ENCODE results near the gene BMP6.

BMP6 gene

GRCh38 chr6:7781240-7781639, 55.3 kb downstream of the BMP6 start:
- no peaks in the 10 kb centered on the region for H3K4me1 ChIP-seq (ENCODE audit: insufficient read depth, low read length)
- no peaks in the 10 kb centered on the region for H3K9me3 ChIP-seq (ENCODE audit: insufficient read depth, low read depth, low read length)
- no peak overlapping the region for H3K27ac ChIP-seq (ENCODE audit: low read length)
- H3K27me3 ChIP-seq (ENCODE audit: insufficient read depth, low read length): no peaks in the 10 kb centered on the region
- H3K36me3 ChIP-seq (ENCODE audit: insufficient read depth, low read depth, low read length): no peaks in the 10 kb centered on the region
- H3K4me3 ChIP-seq (ENCODE audit: low read length): no peak overlapping the region
- H3K9ac ChIP-seq (ENCODE audit: low read depth, low read length): no peak overlapping the region

GRCh38 chr6:7784248-7784647, 58.3 kb downstream of the BMP6 start:
- no peaks in the 10 kb centered on the region for H3K27me3 ChIP-seq (ENCODE audit: insufficient read depth, low read length)
- no peak overlapping the region for H3K27ac ChIP-seq (ENCODE audit: low read length)
- no peak overlapping the region for H3K4me3 ChIP-seq (ENCODE audit: low read length)
- no peaks in the 10 kb centered on the region for H3K36me3 ChIP-seq (ENCODE audit: insufficient read depth, low read depth, low read length)
- H3K9me3 ChIP-seq (ENCODE audit: insufficient read depth, low read depth, low read length): no peaks in the 10 kb centered on the region
- no peaks in the 10 kb centered on the region for H3K4me1 ChIP-seq (ENCODE audit: insufficient read depth, low read length)
- no peak overlapping the region for H3K9ac ChIP-seq (ENCODE audit: low read depth, low read length)

GRCh38 chr6:7784706-7785105, 58.8 kb downstream of the BMP6 start:
- Histone ChIP-seq H3K4me1 (ENCODE audit: insufficient read depth, low read length) (no peaks in the 10 kb centered on the region), H3K27me3 (ENCODE audit: insufficient read depth, low read length) (no peaks in the 10 kb centered on the region), H3K9ac (ENCODE audit: low read depth, low read length) (no peak overlapping the region)

DNA sequence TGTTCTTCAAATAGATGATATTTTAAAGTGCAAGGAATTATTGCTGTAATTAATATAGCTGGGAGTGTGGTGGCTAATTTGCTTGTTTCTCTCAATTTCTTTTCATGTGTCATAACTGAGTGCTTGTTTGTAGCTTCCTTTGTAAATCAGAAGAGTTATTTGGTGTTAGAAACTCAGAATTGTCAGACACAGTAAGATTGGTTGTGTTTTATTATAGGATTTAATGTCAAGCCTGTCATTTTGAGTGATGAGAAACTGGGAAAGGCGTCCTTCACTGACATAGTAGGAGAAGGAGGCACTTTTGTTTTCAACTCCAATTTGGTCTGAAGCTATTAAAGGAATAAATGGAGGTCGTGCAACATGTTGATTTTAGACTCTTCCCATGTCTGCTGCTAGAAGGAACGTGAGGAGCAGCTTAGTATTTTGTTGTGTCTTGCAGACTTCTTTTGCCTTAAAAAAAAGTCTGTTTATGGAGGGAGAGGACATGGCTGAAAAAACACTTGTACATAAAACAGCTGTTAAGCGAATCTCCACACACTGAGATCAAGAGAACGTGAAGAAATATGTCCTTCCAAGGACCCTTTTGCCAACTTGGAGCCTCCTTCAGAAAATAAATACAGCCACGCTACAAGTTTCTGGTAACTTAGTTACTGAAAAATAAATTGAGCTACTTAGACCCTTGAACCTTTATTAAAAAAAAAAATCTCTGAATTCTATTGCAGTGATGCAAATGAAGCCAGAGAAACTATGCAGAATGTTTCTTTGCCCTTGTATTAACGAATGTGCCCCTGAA, 59.5 kb downstream of the BMP6 start:
- Histone ChIP-seq H3K4me1 (ENCODE audit: insufficient read depth, low read length) (no peaks in the 10 kb centered on the region), H3K9ac (ENCODE audit: low read depth, low read length) (no peak overlapping the region), H3K27me3 (ENCODE audit: insufficient read depth, low read length) (no peaks in the 10 kb centered on the region), H3K4me3 (ENCODE audit: low read length) (no peak overlapping the region), H3K36me3 (ENCODE audit: insufficient read depth, low read depth, low read length) (no peaks in the 10 kb centered on the region), H3K27ac (ENCODE audit: low read length) (no peak overlapping the region), H3K9me3 (ENCODE audit: insufficient read depth, low read depth, low read length) (no peaks in the 10 kb centered on the region)

More at GRCh38 chr6:7784706-7785105, 58.8 kb downstream of the BMP6 start:
- Histone ChIP-seq H3K4me3 (ENCODE audit: low read length) (no peak overlapping the region), H3K27ac (ENCODE audit: low read length) (no peak overlapping the region), H3K36me3 (ENCODE audit: insufficient read depth, low read depth, low read length) (no peaks in the 10 kb centered on the region), H3K9me3 (ENCODE audit: insufficient read depth, low read depth, low read length) (no peaks in the 10 kb centered on the region)

DNA sequence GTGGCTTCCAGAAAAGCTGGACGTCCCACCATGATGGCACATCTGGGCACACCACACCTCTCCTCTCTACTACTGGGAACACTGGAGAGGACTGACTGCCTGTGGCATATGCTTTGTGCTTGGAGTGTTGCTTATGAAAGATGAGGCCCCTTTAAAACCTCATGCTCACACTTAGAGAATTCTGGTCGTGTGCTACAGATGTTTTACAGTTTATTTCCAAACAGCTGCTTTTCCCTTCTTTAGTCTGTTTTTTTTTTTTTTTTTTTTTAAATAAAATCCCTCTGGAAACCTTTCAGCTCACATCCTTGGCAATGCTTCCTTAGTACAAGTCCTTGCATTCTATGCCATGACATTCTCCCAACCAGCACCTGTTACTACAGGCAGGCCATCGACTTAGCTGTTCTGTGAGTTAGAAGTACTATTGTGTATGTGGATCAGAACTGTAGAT, 60.3 kb downstream of the BMP6 start:
- Histone ChIP-seq H3K27me3 (ENCODE audit: insufficient read depth, low read length) (no peaks in the 10 kb centered on the region), H3K4me1 (ENCODE audit: insufficient read depth, low read length) (no peaks in the 10 kb centered on the region), H3K4me3 (ENCODE audit: low read length) (no peak overlapping the region), H3K36me3 (ENCODE audit: insufficient read depth, low read depth, low read length) (no peaks in the 10 kb centered on the region), H3K27ac (ENCODE audit: low read length) (no peak overlapping the region), H3K9me3 (ENCODE audit: insufficient read depth, low read depth, low read length) (no peaks in the 10 kb centered on the region), H3K9ac (ENCODE audit: low read depth, low read length) (no peak overlapping the region)

- no peaks in the 10 kb centered on the region for H3K9me3 ChIP-seq (ENCODE audit: insufficient read depth, low read depth, low read length)
- H3K4me1 ChIP-seq (ENCODE audit: insufficient read depth, low read length): no peaks in the 10 kb centered on the region
- no peak overlapping the region for H3K4me3 ChIP-seq (ENCODE audit: low read length)
- H3K27me3 ChIP-seq (ENCODE audit: insufficient read depth, low read length): no peaks in the 10 kb centered on the region
- no peak overlapping the region for H3K27ac ChIP-seq (ENCODE audit: low read length)
- no peaks in the 10 kb centered on the region for H3K36me3 ChIP-seq (ENCODE audit: insufficient read depth, low read depth, low read length)
- H3K9ac ChIP-seq (ENCODE audit: low read depth, low read length): no peak overlapping the region
Measured at GRCh38 chr6:7787137-7787608, 61.3 kb downstream of the BMP6 start.

DNA sequence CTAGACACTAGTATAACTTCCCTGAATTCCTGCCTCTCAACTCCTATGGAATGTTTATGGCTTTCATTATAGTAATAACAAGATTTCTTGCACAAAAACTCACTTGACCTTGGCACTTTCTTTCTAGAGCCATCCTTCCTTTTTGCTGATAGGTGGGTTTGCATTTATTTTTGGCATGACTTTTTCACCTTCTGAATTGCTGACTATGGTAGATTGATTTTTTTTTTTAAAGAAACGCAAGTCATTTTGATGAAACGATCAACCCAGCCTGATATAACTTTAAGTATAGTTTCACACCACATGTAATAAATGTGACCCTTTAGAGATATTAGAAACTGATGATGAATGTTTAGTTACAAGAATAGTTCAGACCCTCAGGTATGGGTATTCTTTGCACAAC, 61.8 kb downstream of the BMP6 start:
- no peaks in the 10 kb centered on the region for H3K4me1 ChIP-seq (ENCODE audit: insufficient read depth, low read length)
- no peaks in the 10 kb centered on the region for H3K36me3 ChIP-seq (ENCODE audit: insufficient read depth, low read depth, low read length)
- no peaks in the 10 kb centered on the region for H3K9me3 ChIP-seq (ENCODE audit: insufficient read depth, low read depth, low read length)
- H3K4me3 ChIP-seq (ENCODE audit: low read length): no peak overlapping the region
- H3K27ac ChIP-seq (ENCODE audit: low read length): no peak overlapping the region
- no peaks in the 10 kb centered on the region for H3K27me3 ChIP-seq (ENCODE audit: insufficient read depth, low read length)
- H3K9ac ChIP-seq (ENCODE audit: low read depth, low read length): no peak overlapping the region

- H3K9me3 ChIP-seq (ENCODE audit: insufficient read depth, low read depth, low read length): no peaks in the 10 kb centered on the region
- H3K36me3 ChIP-seq (ENCODE audit: insufficient read depth, low read depth, low read length): no peaks in the 10 kb centered on the region
- H3K4me3 ChIP-seq (ENCODE audit: low read length): no peak overlapping the region
- H3K9ac ChIP-seq (ENCODE audit: low read depth, low read length): no peak overlapping the region
- no peak overlapping the region for H3K27ac ChIP-seq (ENCODE audit: low read length)
- H3K27me3 ChIP-seq (ENCODE audit: insufficient read depth, low read length): no peaks in the 10 kb centered on the region
- no peaks in the 10 kb centered on the region for H3K4me1 ChIP-seq (ENCODE audit: insufficient read depth, low read length)
Measured at GRCh38 chr6:7794509-7794908, 68.6 kb downstream of the BMP6 start.

DNA sequence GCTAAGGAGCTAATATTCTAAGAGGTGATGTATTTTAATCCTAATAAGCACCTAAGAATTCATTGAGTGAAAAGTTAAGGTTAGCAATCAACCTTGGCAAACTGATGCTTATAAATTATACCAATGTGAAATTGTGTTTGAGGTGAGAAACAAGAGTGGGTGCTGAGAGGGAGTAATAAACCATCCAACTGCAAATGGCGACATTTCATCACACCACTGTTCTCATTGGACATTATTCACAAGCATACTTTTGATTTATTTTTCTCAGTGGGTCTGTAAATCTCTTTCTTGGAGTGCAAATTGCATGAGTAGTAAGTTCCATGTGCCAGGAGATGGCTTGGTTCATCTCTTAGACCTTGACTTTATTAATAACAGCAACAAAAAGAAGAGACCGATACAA, 71.5 kb downstream of the BMP6 start:
- Histone ChIP-seq H3K27me3 (ENCODE audit: insufficient read depth, low read length) (no peaks in the 10 kb centered on the region), H3K27ac (ENCODE audit: low read length) (no peak overlapping the region), H3K4me1 (ENCODE audit: insufficient read depth, low read length) (no peaks in the 10 kb centered on the region), H3K9ac (ENCODE audit: low read depth, low read length) (no peak overlapping the region), H3K36me3 (ENCODE audit: insufficient read depth, low read depth, low read length) (no peaks in the 10 kb centered on the region), H3K9me3 (ENCODE audit: insufficient read depth, low read depth, low read length) (no peaks in the 10 kb centered on the region), H3K4me3 (ENCODE audit: low read length) (no peak overlapping the region)

DNA sequence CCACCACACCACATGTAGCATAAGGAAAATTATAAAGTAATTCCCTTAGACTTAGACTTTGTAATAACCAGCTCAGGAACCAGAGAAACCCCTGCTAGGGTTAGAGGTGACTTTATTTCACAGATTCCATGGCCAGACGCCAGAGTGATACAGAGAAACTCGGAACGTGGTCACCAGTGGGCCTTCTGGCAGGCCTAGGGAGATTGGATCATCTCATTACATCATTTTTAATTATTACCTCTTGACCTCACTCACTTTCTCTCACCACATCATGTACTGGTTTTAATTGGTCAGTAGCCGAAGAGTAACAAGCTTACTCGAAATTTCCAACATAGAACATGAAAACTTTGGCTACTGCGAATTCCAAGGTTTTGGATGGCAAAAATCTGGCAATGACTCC, 72.9 kb downstream of the BMP6 start:
- Histone ChIP-seq H3K27me3 (ENCODE audit: insufficient read depth, low read length) (no peaks in the 10 kb centered on the region), H3K9me3 (ENCODE audit: insufficient read depth, low read depth, low read length) (no peaks in the 10 kb centered on the region), H3K4me3 (ENCODE audit: low read length) (no peak overlapping the region), H3K4me1 (ENCODE audit: insufficient read depth, low read length) (no peaks in the 10 kb centered on the region), H3K27ac (ENCODE audit: low read length) (no peak overlapping the region), H3K36me3 (ENCODE audit: insufficient read depth, low read depth, low read length) (no peaks in the 10 kb centered on the region), H3K9ac (ENCODE audit: low read depth, low read length) (no peak overlapping the region)

GRCh38 chr6:7802662-7803061, 76.8 kb downstream of the BMP6 start:
- Histone ChIP-seq H3K4me1 (ENCODE audit: insufficient read depth, low read length) (peaks cover 5% of the 10 kb centered on the region; the same call in 1 of the 2 replicates), H3K9me3 (ENCODE audit: insufficient read depth, low read depth, low read length) (no peaks in the 10 kb centered on the region), H3K36me3 (ENCODE audit: insufficient read depth, low read depth, low read length) (no peaks in the 10 kb centered on the region), H3K27me3 (ENCODE audit: insufficient read depth, low read length) (no peaks in the 10 kb centered on the region), H3K27ac (ENCODE audit: low read length) (no peak overlapping the region), H3K4me3 (ENCODE audit: low read length) (no peak overlapping the region), H3K9ac (ENCODE audit: low read depth, low read length) (no peak overlapping the region)

DNA sequence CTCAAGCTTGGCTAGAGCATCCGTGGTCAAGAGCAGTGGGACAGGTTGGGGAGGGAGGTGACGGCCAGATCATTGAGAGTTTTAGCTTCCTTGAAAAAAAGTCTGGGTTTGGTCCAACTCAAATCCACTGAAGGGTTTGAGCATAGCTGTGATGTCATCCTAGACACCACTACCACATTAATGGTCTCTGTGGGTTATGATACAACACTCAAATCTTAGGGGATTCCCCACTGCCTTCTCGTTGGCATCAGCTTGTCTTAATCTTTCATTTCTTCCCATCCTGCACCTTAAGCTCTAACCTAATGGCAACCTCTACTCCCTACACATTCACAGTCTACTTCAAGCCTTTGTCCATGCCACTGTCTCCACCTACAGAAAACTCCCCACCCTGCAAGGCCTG, 77.3 kb downstream of the BMP6 start:
- no peak overlapping the region for H3K4me3 ChIP-seq (ENCODE audit: low read length)
- no peaks in the 10 kb centered on the region for H3K27me3 ChIP-seq (ENCODE audit: insufficient read depth, low read length)
- H3K36me3 ChIP-seq (ENCODE audit: insufficient read depth, low read depth, low read length): no peaks in the 10 kb centered on the region
- H3K9me3 ChIP-seq (ENCODE audit: insufficient read depth, low read depth, low read length): no peaks in the 10 kb centered on the region
- H3K27ac ChIP-seq (ENCODE audit: low read length): no peak overlapping the region
- H3K9ac ChIP-seq (ENCODE audit: low read depth, low read length): no peak overlapping the region
- peaks cover 5% of the 10 kb centered on the region; the same call in 1 of the 2 replicates for H3K4me1 ChIP-seq (ENCODE audit: insufficient read depth, low read length)

All from iPS-20b (cell line).